HG03039 (cell line): ENCODE results near the gene C16orf89.

Experiments
- ATAC-seq: cut with Tn5 transposase; IDR thresholded peaks from one replicate; pipeline ENCODE4 v1.9.1; 2021; ENCODE audit warnings: mild to moderate bottlenecking, moderate library complexity; ENCODE audit not compliant: unreplicated experiment

The C16orf89 gene

DNA sequence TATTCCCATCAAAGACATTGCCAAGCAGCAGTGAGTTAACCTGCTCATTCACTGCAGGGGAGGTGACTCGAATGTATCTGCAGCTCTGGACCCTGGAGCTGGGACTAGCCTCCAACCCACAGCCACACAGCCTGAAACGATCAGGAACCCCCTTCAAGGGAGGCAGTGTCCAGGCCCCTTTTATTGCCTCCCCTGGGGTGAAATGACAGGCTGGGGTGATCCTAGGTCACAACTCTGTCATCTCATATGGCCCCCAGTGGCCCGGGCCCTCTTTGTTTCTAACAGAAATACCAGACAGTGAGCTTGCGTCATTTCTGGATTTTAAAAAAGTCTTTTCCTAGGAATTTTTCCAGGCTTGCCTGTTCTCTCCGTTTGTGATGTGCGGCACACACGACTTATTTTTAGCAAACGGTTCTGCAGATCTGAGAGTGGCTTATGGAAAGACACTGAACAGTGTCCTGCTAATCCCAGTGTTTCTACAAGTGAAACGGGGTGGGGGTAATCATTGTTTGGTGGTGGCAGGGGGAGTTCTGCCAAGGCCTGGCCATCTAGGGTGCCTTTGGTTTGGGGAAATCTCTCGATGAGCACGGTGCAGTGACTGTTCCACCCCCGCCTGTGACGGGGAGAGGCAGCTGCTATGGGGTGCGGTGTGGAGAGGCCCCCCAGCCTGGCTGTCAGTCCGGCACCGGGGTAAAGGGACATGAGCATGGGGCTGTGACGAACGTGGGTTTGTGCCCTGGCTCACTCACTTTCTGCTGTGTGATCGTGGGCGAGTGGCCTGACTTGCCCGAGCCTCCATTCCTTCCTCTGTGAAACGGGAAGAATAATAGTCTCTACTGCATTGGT, 59.2 kb downstream of the C16orf89 start:
- ATAC-seq = no peak

DNA sequence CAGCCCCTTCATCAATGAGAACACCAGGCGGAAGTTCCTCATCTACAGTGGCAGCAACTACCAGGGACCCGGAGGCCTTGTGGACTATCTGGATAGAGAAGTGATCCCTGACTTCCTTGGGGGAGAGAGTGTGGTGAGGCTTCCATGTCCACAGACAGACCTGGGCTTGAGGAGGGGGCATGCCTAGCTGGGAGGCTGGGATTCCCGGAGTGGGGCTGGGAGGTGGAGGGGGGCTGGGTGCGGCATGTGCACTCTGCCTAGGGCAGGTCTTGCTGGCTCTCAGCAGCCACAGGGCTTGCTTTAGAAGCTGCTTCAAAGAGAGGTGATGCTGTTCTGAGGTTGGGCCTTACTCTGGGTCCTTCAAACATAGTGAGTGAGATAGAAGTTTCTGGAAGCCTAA, 59.8 kb downstream of the C16orf89 start:
- no peak for ATAC-seq

DNA sequence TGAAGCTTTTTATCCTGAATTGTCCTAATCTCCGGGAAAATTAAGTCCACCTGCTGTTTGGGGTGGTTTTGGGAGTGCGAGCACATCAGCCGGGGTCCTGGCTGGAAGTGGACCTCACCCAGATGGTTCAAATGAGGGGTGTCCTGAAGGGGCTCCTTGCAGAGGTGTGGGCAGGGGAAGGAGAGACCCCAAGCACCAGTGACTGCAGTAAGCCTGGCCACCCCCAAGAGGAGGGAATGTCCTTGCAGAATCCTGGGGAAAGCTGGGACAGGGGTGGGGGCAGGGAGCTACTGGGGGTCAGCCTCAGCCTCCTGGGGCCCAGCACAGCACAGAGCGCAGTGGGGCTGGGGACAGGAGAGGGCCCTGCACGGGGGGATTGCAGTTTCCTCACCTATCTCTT, 61.4 kb downstream of the C16orf89 start:
- no peak for ATAC-seq

DNA sequence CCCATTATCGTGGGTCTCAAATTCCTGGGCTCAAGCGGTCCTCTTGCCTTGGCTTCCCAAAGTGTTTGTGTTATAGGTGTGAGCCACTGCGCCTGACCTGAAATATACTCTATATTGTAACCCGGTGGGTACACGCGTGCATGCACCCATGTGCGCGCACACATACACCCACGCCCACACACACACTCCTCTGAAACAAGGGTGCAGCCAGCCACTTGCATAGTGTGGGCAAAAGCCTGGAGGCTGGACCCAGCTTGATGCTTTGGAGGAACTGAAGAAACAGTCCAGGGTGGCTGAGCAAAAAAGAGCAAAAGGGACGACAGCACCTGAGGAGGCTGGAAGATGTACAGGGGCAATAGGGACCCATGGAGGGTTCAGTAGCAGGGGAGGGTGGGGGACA, 61.9 kb downstream of the C16orf89 start:
- ATAC-seq = no peak

DNA sequence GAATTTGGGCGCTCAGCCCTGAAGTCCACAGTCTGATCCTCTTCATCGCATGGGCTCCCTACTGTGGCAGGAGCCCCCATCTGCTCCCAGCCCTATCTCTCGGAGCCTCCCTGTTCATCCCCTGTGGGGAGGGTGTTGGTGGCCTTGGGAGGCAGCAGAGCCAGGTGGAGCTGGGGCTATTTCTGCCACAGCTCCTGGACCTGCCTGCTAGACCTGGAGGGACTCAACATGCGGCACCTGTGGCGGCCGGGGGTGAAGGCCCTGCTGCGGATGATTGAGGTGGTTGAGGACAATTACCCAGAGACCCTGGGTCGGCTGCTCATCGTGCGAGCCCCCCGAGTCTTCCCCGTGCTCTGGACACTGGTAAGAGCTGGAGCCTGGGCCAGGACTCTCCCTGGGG, 62.5 kb downstream of the C16orf89 start:
- no peak for ATAC-seq

DNA sequence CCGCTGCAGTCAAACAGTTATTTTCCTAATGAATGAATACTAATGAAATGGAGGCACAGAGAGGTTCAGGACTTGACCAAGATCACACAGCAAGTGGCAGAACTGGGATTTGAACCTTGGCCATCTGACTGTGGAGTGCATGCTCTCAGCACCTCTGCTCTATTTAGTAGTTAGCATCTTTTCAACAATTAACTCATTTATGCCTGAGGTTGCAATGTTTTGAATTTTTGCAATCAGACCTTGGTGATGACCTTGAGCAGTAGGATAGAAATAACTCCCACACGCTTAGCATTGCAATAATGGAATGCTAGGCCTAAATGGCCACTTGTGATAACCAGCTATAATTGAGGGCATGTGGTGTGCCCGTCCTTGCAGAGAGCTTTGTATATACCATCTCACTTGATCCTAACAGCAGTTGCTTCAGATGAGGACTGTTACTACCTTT, 63.0 kb downstream of the C16orf89 start:
- ATAC-seq = no peak

DNA sequence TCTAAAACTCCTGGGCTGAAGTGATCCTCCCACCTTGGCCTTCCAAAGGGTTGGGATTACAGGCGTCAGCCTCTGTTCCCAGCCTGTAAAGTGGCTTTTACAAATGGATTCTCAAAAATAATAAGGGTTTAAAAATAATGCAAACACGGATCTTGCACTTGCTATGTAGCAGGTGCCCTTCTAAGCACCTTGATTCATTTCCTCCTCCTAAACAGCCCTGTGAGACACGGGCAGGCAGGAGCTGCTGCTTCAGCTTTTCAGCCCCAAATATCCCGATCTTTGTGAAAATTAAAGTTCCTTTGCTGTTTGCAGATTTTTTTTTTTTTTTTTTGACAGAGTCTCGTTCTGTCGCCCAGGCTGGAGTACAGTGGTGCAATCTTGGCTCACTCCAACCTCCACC, 63.8 kb downstream of the C16orf89 start:
- ATAC-seq = no peak

DNA sequence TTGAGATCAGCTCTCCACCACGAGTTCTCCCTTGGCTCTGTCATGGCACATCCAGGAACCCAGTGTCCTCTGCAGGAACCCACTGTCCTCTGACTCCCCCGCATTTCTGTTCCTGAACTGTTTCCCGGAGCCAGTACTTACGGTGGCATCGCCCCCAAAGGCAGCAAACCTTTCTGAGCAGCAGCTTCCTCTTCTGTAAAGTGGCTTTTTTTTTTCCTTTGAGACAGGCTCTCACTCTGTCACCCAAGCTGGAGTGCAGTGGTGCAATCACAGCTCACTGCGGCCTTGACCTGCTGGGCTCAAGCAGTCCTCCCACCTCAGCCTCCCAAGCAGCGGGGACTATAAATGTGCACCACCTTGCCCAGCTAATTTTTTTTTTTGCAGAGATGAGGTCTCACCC, 64.2 kb downstream of the C16orf89 start:
- ATAC-seq = no peak

DNA sequence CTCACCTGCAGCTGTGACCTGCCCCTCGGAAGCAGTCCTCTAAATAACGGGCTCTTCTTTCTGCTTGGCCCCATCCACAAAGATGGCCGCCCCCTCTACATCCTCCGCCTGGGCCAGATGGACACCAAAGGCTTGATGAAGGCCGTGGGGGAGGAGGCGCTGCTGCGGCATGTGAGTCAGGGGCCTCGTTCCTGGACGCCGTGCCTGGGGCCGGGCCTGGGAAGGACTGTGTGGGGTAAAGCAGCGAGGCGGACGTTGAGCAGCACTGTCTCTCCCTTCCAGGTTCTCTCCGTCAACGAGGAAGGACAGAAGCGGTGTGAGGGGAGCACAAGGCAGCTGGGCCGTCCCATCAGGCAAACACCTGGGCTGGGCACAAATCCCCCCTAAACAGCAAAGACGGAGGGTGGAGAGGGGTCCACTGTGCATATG, 65.2 kb downstream of the C16orf89 start:
- no peak for ATAC-seq

DNA sequence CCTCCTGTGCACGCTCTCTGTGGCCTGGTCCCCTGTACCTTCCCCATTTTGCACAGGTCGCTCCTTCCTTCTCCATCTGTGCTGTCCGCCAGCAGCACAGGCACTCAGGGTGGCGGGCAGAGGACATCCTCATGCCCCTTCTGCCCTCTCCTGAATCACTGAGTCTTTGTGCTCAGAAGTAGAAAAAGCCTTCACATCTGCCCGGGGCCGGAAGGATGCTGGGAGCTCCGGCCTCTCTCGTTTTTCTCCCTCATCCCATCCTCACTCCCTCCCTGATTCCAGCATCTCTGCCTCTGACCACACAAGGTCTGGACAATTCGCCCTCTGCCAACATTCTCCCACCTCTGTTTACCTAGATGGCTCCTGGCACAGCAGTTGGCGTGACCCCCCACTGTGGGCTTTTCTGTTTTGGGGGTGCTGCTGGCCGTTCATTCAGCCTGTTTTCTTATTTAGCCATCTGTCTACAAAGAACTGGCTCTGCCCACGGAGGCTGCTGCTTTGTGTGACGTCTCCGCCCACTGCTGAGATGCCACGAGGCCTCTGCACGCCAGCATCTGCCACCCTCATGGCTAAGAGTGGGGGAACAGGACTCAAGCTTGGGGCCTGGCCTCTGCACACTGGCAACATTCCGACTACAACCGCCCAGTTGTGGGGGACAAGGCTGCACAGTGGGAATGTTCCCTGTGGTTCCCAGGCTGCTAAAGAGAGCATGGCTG, 70.9 kb downstream of the C16orf89 start:
- no peak for ATAC-seq
